SK-N-SH treated with all-trans-retinoic acid at 6 μM for 48 hours (cell line): ENCODE results near the gene CITED2.

Experiments used
- ARNTL ChIP-seq: fragments of 450-650 bp; formaldehyde crosslinking; IDR thresholded peaks from 2 replicates; pipeline ENCODE4 v1.5.0; 2020; ENCODE audit warnings: low read depth, mild to moderate bottlenecking, moderate library complexity, borderline replicate concordance
- BACH2 ChIP-seq: fragments of 250-450 bp; sonication (Bioruptor Pico); IDR thresholded peaks from 2 replicates; pipeline ENCODE4 v1.9.0; 2021; ENCODE audit warnings: mild to moderate bottlenecking, borderline replicate concordance
- CSDC2 ChIP-seq: fragments of 250-450 bp; sonication (Bioruptor Pico); IDR thresholded peaks from 2 replicates; pipeline ENCODE4 v1.5.0; 2020; ENCODE audit warnings: mild to moderate bottlenecking, moderate library complexity
- GLIS3 ChIP-seq: fragments of 250-450 bp; sonication (Bioruptor Pico); IDR thresholded peaks from 2 replicates; pipeline ENCODE4 v1.5.0; 2020; ENCODE audit warnings: mild to moderate bottlenecking, moderate library complexity
- PATZ1 ChIP-seq: fragments of 250-450 bp; sonication (Bioruptor Pico); IDR thresholded peaks from 2 replicates; pipeline ENCODE4 v1.8.0; 2020; ENCODE audit warnings: mild to moderate bottlenecking, moderate library complexity, borderline replicate concordance
- POU6F1 ChIP-seq: fragments of 250-450 bp; sonication (Bioruptor Pico); IDR thresholded peaks from 2 replicates; pipeline ENCODE4 v1.8.0; 2021; ENCODE audit warnings: low read depth, mild to moderate bottlenecking, moderate library complexity, borderline replicate concordance
- RARB ChIP-seq: fragments of 250-450 bp; sonication (Bioruptor Pico); IDR thresholded peaks from 2 replicates; pipeline ENCODE4 v1.8.0; 2021; ENCODE audit warnings: mild to moderate bottlenecking, moderate library complexity
- SNAI2 ChIP-seq: fragments of 250-450 bp; sonication (Bioruptor Pico); IDR thresholded peaks from 2 replicates; pipeline ENCODE4 v1.5.0; 2020; ENCODE audit warnings: mild to moderate bottlenecking, moderate library complexity
- TOX ChIP-seq: fragments of 250-450 bp; sonication (Bioruptor Pico); IDR thresholded peaks from 2 replicates; pipeline ENCODE4 v1.8.0; 2021; ENCODE audit warnings: mild to moderate bottlenecking, moderate library complexity, borderline replicate concordance
- ZC3H10 ChIP-seq: fragments of 250-450 bp; sonication (Bioruptor Pico); IDR thresholded peaks from 2 replicates; pipeline ENCODE4 v1.5.1; 2021; ENCODE audit warnings: mild to moderate bottlenecking, moderate library complexity
- ZNF70 ChIP-seq: fragments of 450-650 bp; formaldehyde crosslinking; IDR thresholded peaks from 2 replicates; pipeline ENCODE4 v1.5.0; 2020; ENCODE audit warnings: mild to moderate bottlenecking, moderate library complexity

- TF ChIP-seq POU6F1 (CRISPR knock-in tag) (no peak), ZNF70 (no peak), SNAI2 (CRISPR knock-in tag) (no peak), ZC3H10 (CRISPR knock-in tag) (no peak), GLIS3 (no peak), TOX (CRISPR knock-in tag) (peak; percentile 33; the same call in 1 of the 2 replicates), ARNTL (CRISPR knock-in tag) (no peak), CSDC2 (CRISPR knock-in tag) (no peak), RARB (no peak), PATZ1 (no peak), BACH2 (no peak)
Measured at GRCh38 chr6:139374357-139375225, at the start of gene CITED2.
